ENCODE results near the gene SASH3. TPM values are rescaled to one million over a fixed set of nuclear protein-coding genes. Genes with fewer than 3 reads are reported as not detected.

SASH3 gene
- total RNA-seq, 2 donors from 2014 or later: 82.7 to 114 TPM

DNA sequence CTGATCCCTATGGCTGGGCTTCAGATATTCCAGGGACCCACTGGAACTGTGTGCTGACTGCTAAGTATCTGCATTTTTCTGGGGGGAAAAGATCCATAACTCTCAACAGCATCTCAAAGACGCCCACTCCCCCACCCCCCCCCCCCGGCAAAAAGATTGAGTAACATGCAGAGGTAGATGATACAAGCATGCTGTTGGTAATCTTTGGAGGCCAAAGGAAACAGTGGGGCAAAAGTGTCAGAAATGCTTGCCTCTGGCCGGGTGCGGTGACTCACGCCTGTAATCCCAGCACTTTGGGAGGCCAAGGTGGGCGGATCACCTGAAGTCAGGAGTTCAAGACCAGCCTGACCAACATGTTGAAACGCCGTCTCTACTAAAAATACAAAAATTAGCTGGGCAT, 28.8 kb upstream of the SASH3 start:
- Mint-ChIP-seq H3K9me3 (no peaks in the 10 kb centered on the region), H3K36me3 (no peaks in the 10 kb centered on the region), H3K27ac (no peak overlapping the region)
- DNase-seq (ENCODE audit: low spot score in 2 of 2): no peak
- no peak for ATAC-seq

DNA sequence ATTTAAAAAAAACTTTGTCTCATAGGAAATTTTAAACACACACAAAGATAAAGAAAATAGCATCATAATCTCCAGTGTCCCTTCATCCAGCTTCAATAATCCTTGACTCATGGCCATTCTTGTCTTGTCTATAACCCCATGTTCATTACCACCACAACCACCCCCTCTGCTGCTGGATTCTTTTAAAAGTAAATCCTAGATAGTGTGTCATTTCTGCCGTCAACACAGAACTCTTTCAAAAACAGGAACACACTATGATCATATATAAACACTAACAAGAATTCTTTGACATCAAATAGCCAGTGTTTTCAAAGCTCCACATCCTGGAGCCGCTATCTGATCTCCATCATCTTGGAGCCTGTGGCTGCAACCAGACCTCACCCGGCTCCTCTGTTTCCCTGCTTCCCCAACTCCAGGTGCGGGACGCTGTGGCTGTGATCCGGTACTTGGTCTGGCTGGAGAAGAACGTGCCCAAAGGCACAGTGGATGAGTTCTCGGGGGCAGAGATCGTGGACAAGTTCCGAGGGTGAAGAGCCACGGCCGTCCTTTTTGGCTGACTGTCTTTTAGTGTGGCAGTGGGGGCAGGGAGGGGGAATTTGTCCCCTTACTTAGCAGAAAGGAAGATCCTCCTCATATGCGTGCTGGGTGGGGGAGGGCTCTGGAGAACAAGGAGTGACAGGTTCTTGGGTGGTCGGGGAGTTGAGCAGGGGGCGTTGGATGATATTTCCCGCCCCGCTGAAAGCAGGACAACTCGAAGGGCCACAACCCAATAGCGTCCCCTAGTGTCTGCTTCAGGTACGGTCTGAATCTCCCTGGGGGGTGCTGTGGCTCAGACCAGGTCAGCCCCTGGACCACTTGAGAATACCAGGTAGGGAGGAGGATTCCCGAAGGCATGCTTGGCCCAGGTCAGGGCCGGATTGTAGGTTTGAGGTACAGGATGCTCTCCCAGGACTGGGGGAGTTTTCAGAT, 25.4 kb upstream of the SASH3 start:
- no peaks in the 10 kb centered on the region for H3K9me3 Mint-ChIP-seq
- H3K27ac Mint-ChIP-seq: no peak overlapping the region
- H3K36me3 Mint-ChIP-seq: no peaks in the 10 kb centered on the region
- ATAC-seq (no peak), DNase-seq (ENCODE audit: low spot score in 2 of 2) (no peak)

DNA sequence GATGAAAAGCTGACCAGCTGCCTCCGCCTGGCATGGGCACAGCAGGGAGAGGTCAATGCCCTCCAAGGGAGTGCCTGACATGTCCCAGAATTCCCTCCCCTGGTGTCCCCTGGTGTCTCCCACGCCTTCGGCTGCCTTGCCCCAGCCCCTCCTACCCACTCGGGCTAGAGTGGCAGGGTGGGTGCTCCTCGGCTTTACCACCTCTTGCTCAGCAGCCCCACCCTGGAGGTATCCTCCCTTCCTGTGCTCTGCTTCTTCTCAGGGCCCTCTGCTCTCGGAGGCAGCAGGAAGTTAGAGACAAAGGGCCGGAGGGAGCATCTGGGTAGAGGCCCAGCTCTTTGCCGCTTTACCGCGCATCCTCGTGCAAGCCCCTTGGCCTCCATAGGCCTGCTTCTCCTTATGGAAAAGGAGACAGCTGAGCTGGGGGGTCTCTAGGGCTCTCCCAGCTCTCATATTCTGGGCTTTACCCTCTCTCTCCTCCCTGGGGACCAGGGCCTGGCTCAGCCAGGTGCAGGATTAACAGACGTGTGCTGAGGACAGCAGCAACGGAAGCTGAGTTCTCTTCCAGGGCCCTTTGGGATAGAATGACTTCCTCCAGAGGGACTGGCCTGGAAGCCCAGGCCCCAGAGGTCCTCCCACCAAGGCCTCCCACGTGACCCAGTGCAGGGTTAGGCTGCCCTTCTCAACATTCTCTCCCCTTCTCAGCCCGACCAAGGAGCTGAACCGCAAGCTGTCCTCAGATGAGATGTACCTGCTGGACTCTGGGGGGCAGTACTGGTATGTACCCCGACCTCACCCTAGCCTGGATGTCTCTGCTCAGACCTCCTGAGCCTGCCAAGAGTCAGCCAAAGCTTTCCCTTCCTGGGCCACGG, 23.7 kb upstream of the SASH3 start:
- peak in 1 of 2 donors; percentile 27 for ATAC-seq
- DNase-seq (ENCODE audit: low spot score in 2 of 2): no peak
- Mint-ChIP-seq H3K36me3 (no peaks in the 10 kb centered on the region), H3K9me3 (no peaks in the 10 kb centered on the region), H3K27ac (no peak overlapping the region)

DNA sequence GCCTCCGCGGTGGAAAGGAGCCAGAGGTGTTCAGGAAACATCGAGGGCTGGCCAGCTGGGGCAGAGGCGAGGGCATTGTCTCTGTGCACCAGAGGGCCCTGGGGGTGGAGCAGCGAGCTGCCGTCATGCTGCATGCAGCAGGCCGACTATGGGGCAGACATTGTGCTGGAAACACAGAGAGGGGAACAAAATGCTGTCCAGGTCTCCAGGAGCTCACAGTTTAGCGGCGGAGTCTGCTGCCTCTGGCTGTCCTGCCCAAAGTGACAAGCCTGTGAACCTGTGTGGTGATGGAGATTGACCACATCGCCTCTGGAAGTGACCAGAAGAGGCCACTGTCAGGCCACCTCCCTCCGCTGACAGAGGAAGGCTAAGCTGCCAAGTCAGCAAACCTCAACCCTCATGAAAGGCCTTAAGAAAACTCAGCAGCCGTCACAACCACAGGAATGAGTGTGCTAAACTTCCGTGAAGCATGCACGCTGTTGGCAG, 20.1 kb upstream of the SASH3 start:
- ATAC-seq (peak; percentile 89 to 91), DNase-seq (ENCODE audit: low spot score in 2 of 2) (peak in 1 of 2 donors; percentile 71)
- Mint-ChIP-seq H3K36me3 (no peaks in the 10 kb centered on the region), H3K27ac (peak overlapping the region in 1 of 2 donors; percentile 63), H3K9me3 (no peaks in the 10 kb centered on the region)

DNA sequence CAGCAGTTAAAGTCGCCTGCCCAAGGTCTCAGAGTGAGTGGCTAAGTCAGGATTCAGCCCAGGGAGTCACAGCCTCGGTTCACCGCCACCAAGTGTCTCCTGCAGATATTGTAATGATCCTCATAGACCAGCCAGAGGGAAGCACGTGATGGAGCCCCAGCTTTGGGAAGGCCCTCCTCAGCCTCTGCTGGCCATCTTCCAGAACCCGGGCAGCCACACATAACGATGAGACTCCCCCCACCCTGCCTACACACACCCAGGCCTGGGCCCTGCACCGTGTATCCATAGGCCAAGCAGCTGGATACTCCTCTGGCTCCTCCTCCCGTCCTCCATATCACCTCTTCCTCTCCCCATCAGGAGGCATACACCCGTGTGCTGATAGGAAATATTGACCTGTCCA, 19.6 kb upstream of the SASH3 start:
- Mint-ChIP-seq H3K9me3 (no peaks in the 10 kb centered on the region), H3K27ac (peak overlapping the region; percentile 60 to 63), H3K36me3 (no peaks in the 10 kb centered on the region)
- no peak for DNase-seq (ENCODE audit: low spot score in 2 of 2)
- peak; percentile 26 to 45 for ATAC-seq

DNA sequence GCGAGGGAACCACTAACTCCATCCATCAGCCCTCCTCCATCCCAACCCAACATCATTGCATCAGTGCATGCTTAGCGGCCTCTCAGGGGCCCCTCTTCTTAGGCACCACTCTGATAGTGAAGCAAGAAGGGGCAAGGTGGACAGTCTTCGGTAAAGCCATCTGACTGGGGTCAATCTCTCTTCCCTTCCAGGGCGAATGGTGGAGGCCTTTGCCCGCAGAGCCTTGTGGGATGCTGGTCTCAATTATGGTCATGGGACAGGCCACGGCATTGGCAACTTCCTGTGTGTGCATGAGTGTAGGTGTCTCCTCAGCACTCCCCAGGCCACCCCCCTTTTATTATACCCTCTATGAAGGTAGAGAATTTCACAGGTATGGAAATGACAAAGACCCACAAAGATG, 18.8 kb upstream of the SASH3 start:
- no peak for ATAC-seq
- Mint-ChIP-seq H3K36me3 (no peaks in the 10 kb centered on the region), H3K27ac (no peak overlapping the region), H3K9me3 (no peaks in the 10 kb centered on the region)
- no peak for DNase-seq (ENCODE audit: low spot score in 2 of 2)

DNA sequence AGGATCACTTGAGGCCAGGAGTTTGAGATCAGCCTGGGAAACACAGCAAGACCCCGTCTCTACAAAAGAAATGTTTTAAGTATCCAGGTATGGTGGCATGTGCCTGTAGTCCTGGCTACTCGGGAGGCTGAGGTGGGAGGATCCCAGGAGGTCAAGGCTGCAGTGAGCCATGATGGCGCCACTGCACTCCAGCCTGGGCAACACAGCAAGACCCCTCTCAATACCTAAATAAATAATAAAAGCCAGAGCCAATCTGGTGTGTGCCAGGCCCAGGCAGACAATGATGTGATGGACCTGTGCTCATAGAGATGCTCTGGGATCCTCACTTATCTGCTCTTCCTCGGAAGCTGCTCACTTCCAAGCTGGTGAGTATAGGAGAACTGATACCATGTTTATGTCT, 18.2 kb upstream of the SASH3 start:
- ATAC-seq: no peak
- no peak overlapping the region for H3K27ac Mint-ChIP-seq
- no peak for DNase-seq (ENCODE audit: low spot score in 2 of 2)
- no peaks in the 10 kb centered on the region for H3K36me3 Mint-ChIP-seq
- no peaks in the 10 kb centered on the region for H3K9me3 Mint-ChIP-seq

DNA sequence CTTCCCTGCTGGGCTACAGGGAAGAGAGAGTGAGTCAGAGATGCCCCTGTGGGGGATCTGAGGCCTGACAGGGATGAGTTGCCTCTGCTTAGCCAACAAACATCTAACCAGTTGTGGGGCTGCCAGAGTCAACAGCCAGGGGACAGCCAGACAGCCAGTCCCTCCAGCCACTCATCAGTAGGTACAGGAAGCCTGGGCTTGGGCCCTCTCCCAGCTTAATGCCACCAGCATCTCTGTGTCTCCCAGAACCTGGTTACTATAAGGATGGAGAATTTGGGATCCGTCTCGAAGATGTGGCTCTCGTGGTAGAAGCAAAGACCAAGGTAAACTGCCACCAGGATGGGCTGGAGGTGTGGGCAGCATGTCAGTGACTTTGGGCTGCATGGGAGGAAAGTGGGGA, 17.3 kb upstream of the SASH3 start:
- Mint-ChIP-seq H3K9me3 (no peaks in the 10 kb centered on the region), H3K36me3 (no peaks in the 10 kb centered on the region), H3K27ac (no peak overlapping the region)
- no peak for DNase-seq (ENCODE audit: low spot score in 2 of 2)
- no peak for ATAC-seq

DNA sequence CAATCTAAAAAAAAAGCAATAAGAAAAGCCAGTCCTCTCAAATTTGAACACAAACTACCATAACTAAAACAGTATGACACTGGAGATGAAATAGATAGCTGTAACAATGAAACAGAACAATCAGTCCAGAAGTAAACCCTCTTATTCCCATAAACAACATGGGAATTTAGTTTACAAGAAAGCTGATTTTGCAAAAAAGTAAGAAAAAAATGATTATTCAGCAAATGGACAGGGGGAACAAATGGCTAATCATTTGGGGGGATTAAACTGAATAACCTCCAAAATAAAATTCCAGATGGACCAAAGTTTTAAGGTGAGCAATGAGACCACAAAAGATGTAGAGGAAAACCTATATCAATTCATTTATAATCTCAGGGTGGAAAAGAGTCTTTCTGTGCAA, 16.1 kb upstream of the SASH3 start:
- H3K27ac Mint-ChIP-seq: no peak overlapping the region
- no peaks in the 10 kb centered on the region for H3K36me3 Mint-ChIP-seq
- no peak for ATAC-seq
- DNase-seq (ENCODE audit: low spot score in 2 of 2): no peak
- no peaks in the 10 kb centered on the region for H3K9me3 Mint-ChIP-seq

DNA sequence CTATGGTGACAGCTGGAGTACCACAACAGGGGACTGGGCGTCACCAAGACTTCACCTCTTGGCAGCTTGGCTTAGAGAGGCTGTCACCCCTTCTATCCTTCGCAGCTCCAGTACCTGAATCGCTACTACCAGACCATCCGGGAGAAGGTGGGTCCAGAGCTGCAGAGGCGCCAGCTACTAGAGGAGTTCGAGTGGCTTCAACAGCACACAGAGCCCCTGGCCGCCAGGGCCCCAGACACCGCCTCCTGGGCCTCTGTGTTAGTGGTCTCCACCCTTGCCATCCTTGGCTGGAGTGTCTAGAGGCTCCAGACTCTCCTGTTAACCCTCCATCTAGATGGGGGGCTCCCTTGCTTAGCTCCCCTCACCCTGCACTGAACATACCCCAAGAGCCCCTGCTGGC, 11.6 kb upstream of the SASH3 start:
- ATAC-seq (no peak), DNase-seq (ENCODE audit: low spot score in 2 of 2) (no peak)
- peaks cover 5 to 6% of the 10 kb centered on the region in 2 donors for H3K36me3 Mint-ChIP-seq
- H3K9me3 Mint-ChIP-seq: no peaks in the 10 kb centered on the region
- no peak overlapping the region for H3K27ac Mint-ChIP-seq

DNA sequence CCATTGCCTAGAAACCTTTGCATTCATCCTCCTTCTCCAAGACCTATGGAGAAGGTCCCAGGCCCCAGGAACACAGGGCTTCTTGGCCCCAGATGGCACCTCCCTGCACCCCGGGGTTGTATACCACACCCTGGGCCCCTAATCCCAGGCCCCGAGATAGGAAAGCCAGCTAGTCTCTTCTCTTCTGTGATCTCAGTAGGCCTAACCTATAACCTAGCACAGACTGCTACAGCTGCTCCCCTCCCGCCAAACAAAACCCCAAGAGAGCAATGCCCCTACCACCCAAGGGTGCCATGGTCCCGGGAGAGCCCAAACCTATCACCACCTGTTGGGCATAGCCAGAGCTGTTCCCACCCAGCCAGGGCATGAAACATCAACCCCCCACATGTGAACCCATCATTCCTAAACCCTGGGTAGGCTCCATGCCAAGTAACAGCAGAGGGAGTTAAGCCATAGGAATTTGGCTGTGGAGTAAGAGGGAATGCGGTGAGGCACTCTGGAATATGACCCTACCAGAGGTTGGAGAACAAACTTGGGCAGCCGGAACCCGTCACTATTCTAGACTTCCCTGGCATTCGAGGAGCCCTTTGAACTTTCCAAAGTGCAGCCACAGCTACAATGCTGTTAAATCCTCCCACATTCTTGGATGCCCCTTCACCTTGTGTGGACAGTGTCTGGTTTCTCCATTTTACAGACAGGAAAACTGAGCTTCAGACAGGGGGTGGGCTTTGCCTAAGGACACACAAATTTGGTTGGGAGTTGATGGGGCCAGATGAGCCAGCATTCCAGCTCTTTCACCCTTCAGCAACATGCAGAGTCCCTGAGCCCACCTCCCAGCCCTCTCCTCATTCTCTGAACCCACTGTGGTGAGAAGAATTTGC, 10.9 kb upstream of the SASH3 start:
- no peak for ATAC-seq
- Mint-ChIP-seq H3K9me3 (no peaks in the 10 kb centered on the region), H3K36me3 (peaks cover 5 to 6% of the 10 kb centered on the region in 2 donors), H3K27ac (peak overlapping the region in 1 of 2 donors; percentile 61)
- no peak for DNase-seq (ENCODE audit: low spot score in 2 of 2)

DNA sequence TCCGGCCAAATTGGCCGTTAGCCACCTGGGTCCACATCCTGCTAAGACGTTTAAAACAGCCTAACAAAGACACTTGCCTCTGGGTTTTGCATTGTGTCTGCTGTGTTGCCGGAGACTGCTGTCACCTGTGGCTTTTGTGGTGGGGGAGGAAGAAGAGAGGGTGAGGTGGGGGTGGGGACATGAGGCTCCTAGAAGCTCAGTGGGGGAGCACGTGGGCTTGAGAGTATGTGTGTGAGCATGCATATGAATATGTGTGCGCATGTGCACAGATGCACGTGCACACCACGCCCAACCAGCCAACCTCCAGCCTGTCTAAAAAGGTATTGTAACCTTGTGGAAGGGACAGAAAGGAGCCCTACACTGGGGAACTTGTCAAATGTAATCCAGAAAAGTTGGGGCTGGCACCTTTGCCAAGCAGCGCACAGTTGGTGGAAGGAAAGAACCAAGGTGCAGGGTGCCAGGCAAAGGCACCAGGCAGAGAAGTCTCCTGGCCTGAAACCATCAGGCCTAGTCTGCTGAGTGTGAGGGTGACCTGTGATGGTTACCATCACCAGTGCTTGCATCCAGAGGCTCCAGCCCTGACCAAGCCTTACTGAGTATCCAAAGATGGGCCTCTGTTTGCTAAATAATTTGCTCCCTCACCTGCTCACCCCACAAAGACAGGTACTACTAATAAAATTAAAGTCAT, 10.1 kb upstream of the SASH3 start:
- Mint-ChIP-seq H3K36me3 (peaks cover 5 to 6% of the 10 kb centered on the region in 2 donors), H3K9me3 (no peaks in the 10 kb centered on the region), H3K27ac (peak overlapping the region; percentile 9 to 61)
- peak in 1 of 2 donors; percentile 56 for DNase-seq (ENCODE audit: low spot score in 2 of 2)
- peak; percentile 49 to 87 for ATAC-seq

DNA sequence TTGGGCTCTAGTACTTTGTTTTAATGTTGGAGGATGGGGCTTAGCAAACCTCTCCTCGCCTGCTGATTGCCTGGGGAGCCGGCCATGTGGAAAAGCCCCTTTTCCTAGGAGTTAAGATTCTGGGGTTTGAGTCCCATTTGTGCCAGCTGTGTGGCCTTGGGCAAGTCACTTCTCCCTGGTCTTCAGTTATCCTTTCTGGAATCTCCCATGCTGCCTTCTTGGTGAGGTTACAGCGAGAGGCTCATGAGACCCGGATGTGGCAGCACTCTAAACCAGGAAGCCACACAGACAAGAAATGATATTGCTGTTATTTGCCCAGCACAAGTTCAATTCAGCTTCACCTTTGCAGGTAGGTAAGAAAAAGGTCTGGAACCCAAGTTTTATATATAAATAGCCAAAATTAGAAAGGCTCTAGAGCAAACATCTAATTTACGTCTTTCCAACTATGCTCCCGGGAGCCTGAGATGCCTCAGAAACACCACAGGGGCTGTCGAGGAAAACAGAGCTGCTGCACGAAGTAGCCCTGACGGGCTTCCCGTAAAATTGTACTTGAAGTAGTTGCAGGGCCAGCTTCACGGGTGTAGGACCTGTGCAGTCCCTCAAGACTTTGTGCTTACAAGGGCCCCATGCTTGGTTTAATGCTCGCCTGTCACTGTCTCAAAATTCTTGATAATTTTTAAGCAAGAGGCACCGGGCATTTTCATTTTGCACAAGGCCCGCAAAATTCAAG, 8.3 kb upstream of the SASH3 start:
- DNase-seq (ENCODE audit: low spot score in 2 of 2) (peak in 1 of 2 donors; percentile 50), ATAC-seq (peak in 1 of 2 donors; percentile 27)
- Mint-ChIP-seq H3K27ac (peak overlapping the region; percentile 44 to 83), H3K9me3 (no peaks in the 10 kb centered on the region), H3K36me3 (peaks cover 5 to 6% of the 10 kb centered on the region in 2 donors)

DNA sequence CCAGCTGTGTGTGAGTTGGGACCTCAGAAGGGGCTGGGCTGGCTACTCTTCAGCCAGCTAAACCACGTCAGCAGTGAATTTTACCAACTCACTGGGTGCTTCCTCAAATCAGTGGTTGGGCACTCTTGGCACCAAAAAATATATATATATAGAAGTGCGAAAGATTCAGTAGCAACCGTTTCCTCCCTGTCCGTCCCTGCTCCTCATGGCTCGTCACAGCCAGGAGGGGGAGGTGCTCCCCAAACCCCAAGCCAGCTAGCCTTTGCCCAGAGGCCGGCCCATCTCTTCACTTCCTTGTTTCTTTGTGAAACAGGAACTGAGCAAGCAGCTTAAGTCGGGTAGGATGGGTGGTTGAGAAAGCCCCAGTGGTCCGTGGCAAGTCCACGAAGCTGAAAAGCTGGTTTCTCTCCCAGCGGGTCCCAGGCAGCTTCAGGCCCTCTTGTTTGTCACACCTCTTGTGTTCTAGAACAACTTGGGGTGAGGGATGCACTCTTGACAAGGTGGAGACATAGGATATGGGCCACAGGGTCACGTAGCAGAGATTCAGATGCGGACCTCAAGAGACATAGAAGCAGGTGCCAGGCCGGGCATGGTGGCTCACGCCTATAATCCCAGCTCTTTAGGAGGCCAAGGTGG, 6.8 kb upstream of the SASH3 start:
- no peaks in the 10 kb centered on the region for H3K9me3 Mint-ChIP-seq
- ATAC-seq: peak in 1 of 2 donors; percentile 64

More for the DNA sequence above, 6.8 kb upstream of the SASH3 start:
- Mint-ChIP-seq H3K27ac (peak overlapping the region; percentile 90 to 96), H3K36me3 (peaks cover 5 to 6% of the 10 kb centered on the region in 2 donors)
- DNase-seq (ENCODE audit: low spot score in 2 of 2): peak in 1 of 2 donors; percentile 67
